Measurements from ENCODE around the gene PGM2.

Gene PGM2

DNA sequence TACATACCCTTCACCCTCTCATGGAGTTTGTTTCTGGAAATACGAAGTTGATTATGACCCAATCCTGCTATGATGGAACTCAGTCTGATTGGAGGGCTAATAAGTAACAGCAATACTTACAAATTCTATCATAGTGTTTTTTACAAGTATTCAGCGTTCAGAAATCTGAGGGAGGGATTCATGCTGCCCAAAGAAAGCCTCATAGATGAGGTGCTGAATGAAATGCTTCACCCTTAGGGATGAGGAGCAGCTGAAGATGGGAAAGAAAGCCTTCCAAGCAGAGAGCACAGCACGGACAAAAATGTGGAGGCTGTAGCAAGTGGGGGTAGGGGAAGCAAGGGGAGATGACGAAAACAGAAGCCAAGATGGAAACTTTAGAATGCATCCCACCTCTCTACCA lies 36.5 kb downstream of the PGM2 start:
- Histone ChIP-seq H3K4me3 (ENCODE audit: low read depth, low read length) (no peak overlapping the region), H3K27me3 (no peaks in the 10 kb centered on the region), H3K4me1 (no peaks in the 10 kb centered on the region), H3K36me3 (peaks cover 5% of the 10 kb centered on the region; the same call in 1 of the 2 replicates), H3K9me3 (no peaks in the 10 kb centered on the region)
- TF ChIP-seq, protein P1, sequence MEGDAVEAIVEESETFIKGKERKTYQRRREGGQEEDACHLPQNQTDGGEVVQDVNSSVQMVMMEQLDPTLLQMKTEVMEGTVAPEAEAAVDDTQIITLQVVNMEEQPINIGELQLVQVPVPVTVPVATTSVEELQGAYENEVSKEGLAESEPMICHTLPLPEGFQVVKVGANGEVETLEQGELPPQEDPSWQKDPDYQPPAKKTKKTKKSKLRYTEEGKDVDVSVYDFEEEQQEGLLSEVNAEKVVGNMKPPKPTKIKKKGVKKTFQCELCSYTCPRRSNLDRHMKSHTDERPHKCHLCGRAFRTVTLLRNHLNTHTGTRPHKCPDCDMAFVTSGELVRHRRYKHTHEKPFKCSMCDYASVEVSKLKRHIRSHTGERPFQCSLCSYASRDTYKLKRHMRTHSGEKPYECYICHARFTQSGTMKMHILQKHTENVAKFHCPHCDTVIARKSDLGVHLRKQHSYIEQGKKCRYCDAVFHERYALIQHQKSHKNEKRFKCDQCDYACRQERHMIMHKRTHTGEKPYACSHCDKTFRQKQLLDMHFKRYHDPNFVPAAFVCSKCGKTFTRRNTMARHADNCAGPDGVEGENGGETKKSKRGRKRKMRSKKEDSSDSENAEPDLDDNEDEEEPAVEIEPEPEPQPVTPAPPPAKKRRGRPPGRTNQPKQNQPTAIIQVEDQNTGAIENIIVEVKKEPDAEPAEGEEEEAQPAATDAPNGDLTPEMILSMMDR (IDR thresholded peaks at IDR 0.05; ENCODE audit: low read depth, low read length) = no peak
- no peak for DNase-seq

DNA sequence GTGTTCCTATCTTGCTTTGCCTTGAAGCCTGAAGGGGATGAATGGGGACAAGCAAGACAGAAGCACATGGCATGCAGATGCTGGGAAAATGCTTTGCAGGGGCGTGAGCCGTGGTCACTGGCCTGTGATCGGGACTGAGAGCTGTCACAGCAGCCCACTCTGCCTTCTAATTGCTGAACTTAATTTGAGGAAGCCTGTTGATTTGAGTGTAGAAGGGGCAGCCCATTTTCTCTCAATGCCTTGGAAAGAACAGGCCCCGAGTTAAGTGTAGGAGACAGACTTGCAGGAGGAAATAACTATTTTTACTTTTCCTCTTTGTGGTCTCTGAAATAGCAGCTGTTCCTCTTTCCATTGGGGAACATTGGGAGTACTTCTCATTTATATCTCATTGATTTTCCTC lies 38.3 kb downstream of the PGM2 start:
- TF ChIP-seq, protein P1 (IDR thresholded peaks at IDR 0.05; ENCODE audit: low read depth, low read length) = no peak
- H3K36me3 ChIP-seq = peaks cover 5% of the 10 kb centered on the region; the same call in 1 of the 2 replicates
- no peaks in the 10 kb centered on the region for H3K9me3 ChIP-seq
- no peaks in the 10 kb centered on the region for H3K4me1 ChIP-seq
- no peak for DNase-seq
- no peaks in the 10 kb centered on the region for H3K27me3 ChIP-seq
- H3K4me3 ChIP-seq (ENCODE audit: low read depth, low read length) = no peak overlapping the region

DNA sequence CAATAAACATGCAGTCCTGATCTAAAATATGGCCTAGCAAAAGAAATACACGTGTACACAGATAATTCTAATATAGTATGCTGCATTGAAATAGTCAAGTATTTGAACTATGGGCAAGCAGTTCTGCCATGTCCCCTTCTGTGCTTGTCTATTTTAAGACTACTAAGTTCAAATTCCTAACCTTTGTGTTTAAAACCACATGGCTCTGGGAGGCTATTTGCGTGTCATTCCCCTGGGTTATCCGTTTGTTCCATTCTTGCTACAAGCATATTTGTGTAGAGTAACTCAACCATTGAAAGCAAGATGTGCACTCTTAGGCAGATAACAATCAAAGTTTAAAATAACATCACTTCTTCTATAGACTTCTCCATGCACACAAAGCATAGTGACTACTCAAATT lies 39.0 kb downstream of the PGM2 start:
- Histone ChIP-seq H3K27me3 (no peaks in the 10 kb centered on the region), H3K4me3 (ENCODE audit: low read depth, low read length) (no peak overlapping the region), H3K36me3 (peaks cover 5% of the 10 kb centered on the region; the same call in 1 of the 2 replicates), H3K4me1 (no peaks in the 10 kb centered on the region), H3K9me3 (no peaks in the 10 kb centered on the region)
- DNase-seq = no peak
- TF ChIP-seq, protein P1 (IDR thresholded peaks at IDR 0.05; ENCODE audit: low read depth, low read length) = no peak

DNA sequence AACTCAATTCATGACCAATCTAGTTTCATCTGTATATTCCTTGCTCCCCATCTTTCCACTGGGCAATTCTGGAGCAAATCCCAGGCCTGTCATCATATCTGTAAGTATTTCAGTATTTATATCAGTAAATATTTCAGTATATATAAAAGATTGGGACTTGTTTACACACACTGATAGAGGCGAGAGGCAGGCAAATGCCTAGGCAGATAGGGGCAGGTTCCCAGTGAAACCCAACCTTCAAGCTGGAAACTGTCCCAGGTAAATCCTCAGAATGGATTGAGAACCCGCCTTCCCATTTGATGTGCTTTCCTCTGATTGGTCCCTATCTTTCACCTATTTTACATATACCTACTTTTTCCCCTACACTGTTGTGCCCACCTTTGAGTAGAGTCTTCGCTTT lies 40.6 kb downstream of the PGM2 start:
- Histone ChIP-seq H3K4me1 (no peaks in the 10 kb centered on the region), H3K9me3 (no peaks in the 10 kb centered on the region), H3K4me3 (ENCODE audit: low read depth, low read length) (no peak overlapping the region), H3K27me3 (no peaks in the 10 kb centered on the region), H3K36me3 (no peaks in the 10 kb centered on the region)
- DNase-seq = no peak
- TF ChIP-seq, protein P1 (IDR thresholded peaks at IDR 0.05; ENCODE audit: low read depth, low read length) = no peak

DNA sequence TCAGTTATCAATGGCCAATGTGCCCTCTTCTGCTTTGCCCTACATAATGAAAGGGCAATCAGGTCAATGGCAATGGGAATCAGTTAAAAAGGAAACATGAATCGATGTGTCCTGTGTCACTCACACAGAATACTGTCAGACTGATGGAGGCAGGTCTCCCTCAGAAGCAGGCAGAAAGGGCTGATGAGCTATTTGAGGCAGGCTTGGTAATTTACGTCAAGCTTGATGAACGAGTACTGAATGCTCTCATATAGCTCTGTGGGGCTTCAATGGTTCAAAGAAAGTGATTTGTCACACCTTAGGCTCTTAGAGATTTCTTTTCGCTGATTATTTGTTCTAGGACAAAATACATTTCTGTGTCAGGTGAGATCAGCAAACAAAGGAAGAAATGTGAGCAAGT lies 41.8 kb downstream of the PGM2 start:
- Histone ChIP-seq H3K36me3 (no peaks in the 10 kb centered on the region), H3K27me3 (no peaks in the 10 kb centered on the region), H3K4me3 (ENCODE audit: low read depth, low read length) (no peak overlapping the region), H3K4me1 (no peaks in the 10 kb centered on the region), H3K9me3 (no peaks in the 10 kb centered on the region)
- TF ChIP-seq, protein P1 (IDR thresholded peaks at IDR 0.05; ENCODE audit: low read depth, low read length) = no peak
- DNase-seq = no peak

DNA sequence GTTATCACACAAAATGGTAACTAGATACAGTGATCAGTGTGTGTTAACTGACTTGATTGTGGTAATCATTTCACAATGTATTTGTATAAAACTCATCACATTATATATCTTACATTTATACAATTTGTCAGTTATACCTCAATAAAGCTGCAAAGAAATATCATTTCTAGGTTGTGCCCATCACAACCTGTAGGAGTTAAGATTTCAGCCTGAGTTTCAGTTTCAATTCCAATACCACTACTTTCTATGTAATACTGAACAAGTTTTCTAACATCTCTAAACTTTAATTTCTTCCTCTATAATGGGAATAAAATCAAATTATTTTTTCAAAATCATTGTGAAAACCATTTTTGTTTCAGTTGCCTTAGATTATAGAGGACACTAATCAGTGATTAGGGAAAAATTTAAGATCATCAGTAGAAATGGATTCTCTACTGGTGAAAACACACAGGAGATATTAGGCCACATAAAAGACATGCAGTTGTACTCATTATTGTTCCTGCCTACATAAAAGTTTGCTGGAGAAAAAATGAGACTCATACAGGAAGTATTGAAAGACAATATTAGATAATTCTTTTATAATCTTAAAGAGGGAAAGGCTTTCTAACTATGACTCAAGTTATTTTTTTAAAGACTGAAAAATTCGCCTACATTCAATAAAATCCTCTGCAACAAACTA lies 46.0 kb downstream of the PGM2 start:
- no peaks in the 10 kb centered on the region for H3K9me3 ChIP-seq
- no peaks in the 10 kb centered on the region for H3K4me1 ChIP-seq
- H3K27me3 ChIP-seq = no peaks in the 10 kb centered on the region
- DNase-seq = no peak
- no peak overlapping the region for H3K4me3 ChIP-seq (ENCODE audit: low read depth, low read length)
- no peaks in the 10 kb centered on the region for H3K36me3 ChIP-seq
- TF ChIP-seq, protein P1 (IDR thresholded peaks at IDR 0.05; ENCODE audit: low read depth, low read length) = no peak
